Hepatocyte (in vitro differentiated cells): ENCODE results near the gene YIPF6. TPM values are rescaled to one million over a fixed set of nuclear protein-coding genes. Genes with fewer than 3 reads are reported as not detected.
A peak's percentile ranks its signal among the peaks of the same experiment; 100 is the strongest.
"Not testable (repeated sequence)": the region's sequence is repeated elsewhere in the genome, so short reads cannot be mapped to it uniquely, and the experiment has no call there.

Source experiments
- DNase-seq: peaks from one replicate; pipeline ENCODE4 v3.0.0-alpha.2; 2016; ENCODE audit warnings: low spot score
- H2AFZ ChIP-seq: fragments of 200-600 bp; sonication (generic); 2 replicates; pipeline ENCODE4 v1.6.0; 2016; ENCODE audit warnings: antibody characterized with exemption, mild to moderate bottlenecking
- H3K27ac ChIP-seq: fragments of 200-600 bp; sonication (generic); 2 replicates; pipeline ENCODE4 v1.5.1; 2016; ENCODE audit warnings: mild to moderate bottlenecking
- H3K27me3 ChIP-seq: fragments of 200-600 bp; sonication (generic); 2 replicates; pipeline ENCODE4 v1.6.1; 2016
- H3K36me3 ChIP-seq: fragments of 200-600 bp; sonication (generic); replicated peaks from 2 replicates; pipeline ENCODE4 v1.5.1; 2016; ENCODE audit warnings: low read depth; ENCODE audit not compliant: insufficient read depth
- H3K4me1 ChIP-seq: fragments of 200-600 bp; sonication (generic); 2 replicates; pipeline ENCODE4 v1.5.1; 2016; ENCODE audit warnings: mild to moderate bottlenecking, moderate library complexity; ENCODE audit not compliant: insufficient read depth
- H3K4me2 ChIP-seq: fragments of 200-600 bp; sonication (generic); 2 replicates; pipeline ENCODE4 v1.6.0; 2016
- H3K4me3 ChIP-seq: fragments of 200-600 bp; sonication (generic); 2 replicates; pipeline ENCODE4 v1.5.1; 2016; ENCODE audit warnings: mild to moderate bottlenecking
- H3K79me2 ChIP-seq: fragments of 200-600 bp; sonication (generic); 2 replicates; pipeline ENCODE4 v1.6.0; 2017; ENCODE audit warnings: mild to moderate bottlenecking
- H3K9me2 ChIP-seq: fragments of 200-600 bp; sonication (generic); replicated peaks from 2 replicates; pipeline ENCODE4 v1.6.0; 2017; ENCODE audit warnings: mild to moderate bottlenecking; ENCODE audit not compliant: insufficient read depth
- H3K9me3 ChIP-seq: fragments of 200-600 bp; sonication (generic); 2 replicates; pipeline ENCODE4 v1.5.1; 2016; ENCODE audit warnings: low read depth, mild to moderate bottlenecking
- H4K20me1 ChIP-seq: fragments of 200-600 bp; sonication (generic); 2 replicates; pipeline ENCODE4 v1.6.0; 2016; ENCODE audit warnings: mild to moderate bottlenecking; ENCODE audit not compliant: insufficient read depth, poor library complexity, severe bottlenecking
- EZH2 ChIP-seq: fragments of 200-600 bp; sonication (generic); IDR thresholded peaks from 2 replicates; pipeline ENCODE4 v1.6.1; 2016; ENCODE audit warnings: antibody characterized with exemption, mild to moderate bottlenecking, borderline replicate concordance
- EZH2phosphoT487 ChIP-seq: fragments of 200-600 bp; sonication (generic); IDR thresholded peaks from one replicate; pipeline ENCODE4 v1.6.1; 2018; ENCODE audit warnings: antibody characterized with exemption, mild to moderate bottlenecking, low read depth, moderate library complexity; ENCODE audit not compliant: unreplicated experiment, severe bottlenecking
- WGBS: methylation state at CpG from one replicate; pipeline ENCODE4 v1.1.6; 2016; ENCODE audit warnings: low lambda C conversion rate; ENCODE audit errors: missing lambda C conversion rate; 5-methylcytosine and 5-hydroxymethylcytosine counted together
- polyA plus RNA-seq: library from polyadenylated mRNA; unstranded; fragments of >200 nt; fragmentation: Nextera tagmentation; extraction: Ambion mirVana; gene quantifications from 2 replicates; pipeline ENCODE4 v1.2.1, GENCODE V29; 2016
- total RNA-seq: library from RNA; depleted of rRNA; stranded (reverse); fragments of >200 nt; gene quantifications from 2 replicates; pipeline ENCODE4 v1.2.3, GENCODE V29; 2014
- TF ChIP-seq, protein P1 (sequence below): fragments of 200-600 bp; sonication (generic); IDR thresholded peaks from 2 replicates; pipeline ENCODE4 v1.5.1; 2016; ENCODE audit warnings: antibody characterized with exemption, mild to moderate bottlenecking; ENCODE audit not compliant: poor library complexity

The YIPF6 gene
- total and polyA plus RNA-seq, 2 experiments from 2014 or later, result 45.5 TPM

DNA sequence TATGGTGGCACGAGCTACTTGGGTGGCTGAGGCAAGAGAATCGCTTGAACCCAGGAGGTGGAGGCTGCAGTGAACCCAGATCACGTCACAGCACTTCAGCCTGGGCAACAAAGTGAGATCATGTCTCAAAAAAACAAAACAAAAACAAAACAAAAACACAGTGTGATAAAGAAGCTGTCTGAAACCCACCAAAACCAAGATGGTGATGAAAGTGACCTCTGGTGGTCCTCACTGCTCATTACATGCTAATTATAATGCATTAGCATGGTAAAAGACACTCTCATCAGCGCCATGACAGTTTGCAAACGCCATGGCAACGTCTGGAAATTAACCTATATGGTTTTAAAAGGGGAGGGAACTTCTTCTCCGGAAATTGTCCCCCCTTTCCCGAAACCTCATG lies 36.2 kb upstream of the YIPF6 start:
- Histone ChIP-seq H3K4me3 (no peak overlapping the region), H3K27ac (no peak overlapping the region), H3K9me2 (no peaks in the 10 kb centered on the region), H3K9me3 (no peaks in the 10 kb centered on the region), H4K20me1 (no peaks in the 10 kb centered on the region), H3K4me2 (no peak overlapping the region), H3K27me3 (no peaks in the 10 kb centered on the region), H3K4me1 (no peaks in the 10 kb centered on the region), H3K79me2 (no peaks in the 10 kb centered on the region), H3K36me3 (no peaks in the 10 kb centered on the region), H2AFZ (no peak overlapping the region)
- peak; percentile 19 for DNase-seq
- TF ChIP-seq EZH2phosphoT487 (no peak), EZH2 (no peak)
- TF ChIP-seq, protein P1, sequence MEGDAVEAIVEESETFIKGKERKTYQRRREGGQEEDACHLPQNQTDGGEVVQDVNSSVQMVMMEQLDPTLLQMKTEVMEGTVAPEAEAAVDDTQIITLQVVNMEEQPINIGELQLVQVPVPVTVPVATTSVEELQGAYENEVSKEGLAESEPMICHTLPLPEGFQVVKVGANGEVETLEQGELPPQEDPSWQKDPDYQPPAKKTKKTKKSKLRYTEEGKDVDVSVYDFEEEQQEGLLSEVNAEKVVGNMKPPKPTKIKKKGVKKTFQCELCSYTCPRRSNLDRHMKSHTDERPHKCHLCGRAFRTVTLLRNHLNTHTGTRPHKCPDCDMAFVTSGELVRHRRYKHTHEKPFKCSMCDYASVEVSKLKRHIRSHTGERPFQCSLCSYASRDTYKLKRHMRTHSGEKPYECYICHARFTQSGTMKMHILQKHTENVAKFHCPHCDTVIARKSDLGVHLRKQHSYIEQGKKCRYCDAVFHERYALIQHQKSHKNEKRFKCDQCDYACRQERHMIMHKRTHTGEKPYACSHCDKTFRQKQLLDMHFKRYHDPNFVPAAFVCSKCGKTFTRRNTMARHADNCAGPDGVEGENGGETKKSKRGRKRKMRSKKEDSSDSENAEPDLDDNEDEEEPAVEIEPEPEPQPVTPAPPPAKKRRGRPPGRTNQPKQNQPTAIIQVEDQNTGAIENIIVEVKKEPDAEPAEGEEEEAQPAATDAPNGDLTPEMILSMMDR, result peak; percentile 53
- 40% methylated on average over 8 of the region's 8 CpGs for WGBS

DNA sequence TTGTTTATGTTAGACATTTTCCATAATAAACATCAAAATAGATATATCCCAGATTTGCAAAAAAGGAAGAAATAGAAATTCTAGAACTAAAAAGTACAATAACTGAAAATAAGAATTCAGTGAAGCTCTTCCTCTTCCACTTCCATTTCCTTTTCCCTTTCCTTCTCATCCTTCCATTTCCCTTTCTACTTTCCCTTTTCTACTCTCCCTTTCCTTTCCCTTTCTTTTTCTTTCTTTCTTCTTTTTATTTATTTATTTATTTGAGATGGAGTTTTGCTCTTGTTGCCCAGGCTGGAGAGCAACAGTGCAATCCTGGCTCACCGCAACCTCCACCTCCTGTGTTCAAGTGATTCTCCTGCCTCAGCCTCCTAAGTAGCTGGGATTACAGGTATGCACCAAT lies 35.0 kb upstream of the YIPF6 start:
- no peak overlapping the region for H3K27ac ChIP-seq
- TF ChIP-seq EZH2 (no peak), EZH2phosphoT487 (no peak)
- TF ChIP-seq, protein P1, result no peak
- H3K36me3 ChIP-seq, result no peaks in the 10 kb centered on the region
- no peaks in the 10 kb centered on the region for H3K27me3 ChIP-seq
- no peaks in the 10 kb centered on the region for H3K4me1 ChIP-seq
- no peak overlapping the region for H3K4me2 ChIP-seq
- no peak overlapping the region for H3K4me3 ChIP-seq
- WGBS, result 96% methylated on average over 1 of the region's 1 CpG
- no peaks in the 10 kb centered on the region for H4K20me1 ChIP-seq
- no peaks in the 10 kb centered on the region for H3K79me2 ChIP-seq
- no peaks in the 10 kb centered on the region for H3K9me2 ChIP-seq
- no peak for DNase-seq
- no peaks in the 10 kb centered on the region for H3K9me3 ChIP-seq
- H2AFZ ChIP-seq, result no peak overlapping the region

DNA sequence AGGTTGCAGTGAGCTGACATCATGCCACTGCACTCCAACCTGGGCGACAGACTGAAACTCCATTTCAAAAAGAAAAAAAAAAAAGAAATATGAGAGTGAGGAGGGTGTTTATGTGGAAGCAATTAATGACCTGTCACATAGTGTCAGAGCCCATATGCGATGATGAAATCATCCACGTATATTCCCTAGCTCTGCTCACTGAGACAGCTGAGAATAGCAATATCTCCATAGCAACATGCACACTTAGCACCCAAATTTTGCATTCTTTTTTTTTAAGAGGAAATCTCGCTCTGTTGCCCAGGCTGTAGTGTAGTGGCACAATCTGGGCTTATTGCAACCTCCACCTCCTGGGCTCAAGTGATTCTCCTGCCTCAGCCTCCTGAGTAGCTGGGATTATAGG lies 34.1 kb upstream of the YIPF6 start:
- Histone ChIP-seq H3K79me2 (no peaks in the 10 kb centered on the region), H3K27me3 (no peaks in the 10 kb centered on the region), H3K4me2 (no peak overlapping the region), H3K9me2 (no peaks in the 10 kb centered on the region), H3K9me3 (no peaks in the 10 kb centered on the region), H2AFZ (no peak overlapping the region), H3K4me1 (no peaks in the 10 kb centered on the region), H4K20me1 (no peaks in the 10 kb centered on the region), H3K36me3 (no peaks in the 10 kb centered on the region), H3K27ac (no peak overlapping the region), H3K4me3 (no peak overlapping the region)
- TF ChIP-seq EZH2 (no peak), EZH2phosphoT487 (no peak)
- TF ChIP-seq, protein P1, result no peak
- DNase-seq, result no peak
- 85% methylated on average over 4 of the region's 4 CpGs for WGBS

DNA sequence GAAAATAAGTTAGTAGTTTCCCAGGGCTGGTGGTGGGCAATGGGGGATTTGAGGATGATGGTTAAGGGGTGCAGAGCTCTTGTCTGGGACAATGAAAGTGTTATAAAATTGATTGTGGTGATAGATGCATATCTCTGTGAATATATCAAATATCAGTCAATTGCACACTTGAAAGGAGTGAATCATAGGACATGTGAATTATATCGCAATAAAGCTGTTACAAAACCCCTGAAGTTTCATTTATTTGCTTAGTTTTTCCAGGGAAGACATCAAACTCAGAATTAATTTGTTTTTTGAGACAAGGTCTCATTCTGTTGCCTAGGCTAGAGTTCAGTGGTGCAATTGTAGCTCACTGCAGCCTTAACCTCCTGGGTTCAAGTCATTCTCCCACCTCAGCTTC lies 17.9 kb upstream of the YIPF6 start:
- H3K36me3 ChIP-seq, result no peaks in the 10 kb centered on the region
- 91% methylated on average over 1 of the region's 1 CpG for WGBS
- no peaks in the 10 kb centered on the region for H3K9me3 ChIP-seq
- no peaks in the 10 kb centered on the region for H3K4me1 ChIP-seq
- DNase-seq, result no peak
- no peaks in the 10 kb centered on the region for H3K27me3 ChIP-seq
- no peaks in the 10 kb centered on the region for H4K20me1 ChIP-seq
- no peak overlapping the region for H2AFZ ChIP-seq
- no peak overlapping the region for H3K4me2 ChIP-seq
- H3K4me3 ChIP-seq, result no peak overlapping the region
- no peak overlapping the region for H3K27ac ChIP-seq
- no peaks in the 10 kb centered on the region for H3K79me2 ChIP-seq
- no peaks in the 10 kb centered on the region for H3K9me2 ChIP-seq
- TF ChIP-seq, protein P1, result no peak
- TF ChIP-seq EZH2, result no peak
- no peak for TF ChIP-seq EZH2phosphoT487

DNA sequence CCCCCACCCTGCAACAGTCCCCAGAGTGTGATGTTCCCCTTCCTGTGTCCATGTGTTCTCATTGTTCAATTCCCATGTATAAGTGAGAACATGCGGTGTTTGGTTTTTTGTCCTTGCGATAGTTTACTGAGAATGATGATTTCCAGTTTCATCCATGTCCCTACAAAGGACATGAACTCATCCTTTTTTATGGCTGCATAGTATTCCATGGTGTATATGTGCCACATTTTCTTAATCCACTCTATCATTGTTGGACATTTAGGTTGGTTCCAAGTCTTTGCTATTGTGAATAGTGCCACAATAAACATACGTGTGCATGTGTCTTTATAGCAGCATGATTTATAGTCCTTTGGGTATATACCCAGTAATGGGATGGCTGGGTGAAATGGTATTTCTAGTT lies 12.7 kb upstream of the YIPF6 start:
- H3K4me2 ChIP-seq, H4K20me1 ChIP-seq, H3K4me3 ChIP-seq, H3K36me3 ChIP-seq, H3K9me2 ChIP-seq, H3K79me2 ChIP-seq, H3K4me1 ChIP-seq, DNase-seq, H3K9me3 ChIP-seq, H3K27ac ChIP-seq, H2AFZ ChIP-seq, H3K27me3 ChIP-seq: not testable (repeated sequence)
- WGBS, result 97% methylated on average over 3 of the region's 3 CpGs
